Measurements from ENCODE around the gene ELFN2. TPM values are rescaled to one million over a fixed set of nuclear protein-coding genes. Genes with fewer than 3 reads are reported as not detected.

ELFN2 gene
- total RNA-seq, 1 experiment from 2014 or later, result 30.8 TPM

DNA sequence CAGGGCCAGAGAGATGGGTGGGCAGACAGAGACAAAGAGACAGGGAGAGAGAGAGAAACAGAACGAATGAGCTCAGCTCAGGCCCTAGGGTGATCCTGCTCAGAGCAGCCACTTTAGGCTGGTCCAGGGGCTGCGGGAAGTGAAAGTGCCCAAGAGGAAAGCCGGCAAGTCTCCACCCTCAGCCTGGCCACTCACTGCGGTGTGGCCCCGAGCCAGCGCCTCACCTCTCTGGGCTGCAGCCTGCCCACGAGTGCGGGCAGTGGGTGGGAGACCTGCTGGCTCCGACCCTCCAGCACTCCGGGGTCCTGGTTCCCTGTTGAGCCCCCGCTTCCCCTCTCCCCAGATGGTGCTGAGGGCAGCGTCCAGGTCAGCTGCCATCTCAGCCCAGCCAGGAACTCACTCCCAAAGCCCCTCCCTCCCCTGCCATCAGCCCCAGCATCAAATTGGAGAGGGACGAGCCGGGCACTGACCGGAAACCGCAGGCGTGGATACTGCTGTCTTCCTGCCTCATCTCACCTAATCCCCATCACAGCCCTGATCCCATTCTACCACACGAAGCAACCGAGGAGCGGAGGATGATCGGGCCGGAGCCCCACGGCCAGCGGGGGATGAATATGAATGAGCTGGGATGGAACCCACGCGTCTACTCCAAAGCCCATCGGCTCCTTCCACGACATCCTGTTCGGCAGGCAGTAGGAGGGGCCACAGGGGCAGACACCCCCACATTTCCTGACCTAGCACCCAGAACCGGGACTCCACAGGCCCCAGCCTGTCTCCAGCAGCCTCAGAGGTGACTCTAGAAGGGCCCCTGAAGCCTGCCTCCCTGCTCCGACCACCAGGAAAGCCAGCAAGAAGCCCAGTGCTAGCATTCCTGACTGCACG is 16.9 kb downstream of the ELFN2 start:
- TF ChIP-seq, protein P1, sequence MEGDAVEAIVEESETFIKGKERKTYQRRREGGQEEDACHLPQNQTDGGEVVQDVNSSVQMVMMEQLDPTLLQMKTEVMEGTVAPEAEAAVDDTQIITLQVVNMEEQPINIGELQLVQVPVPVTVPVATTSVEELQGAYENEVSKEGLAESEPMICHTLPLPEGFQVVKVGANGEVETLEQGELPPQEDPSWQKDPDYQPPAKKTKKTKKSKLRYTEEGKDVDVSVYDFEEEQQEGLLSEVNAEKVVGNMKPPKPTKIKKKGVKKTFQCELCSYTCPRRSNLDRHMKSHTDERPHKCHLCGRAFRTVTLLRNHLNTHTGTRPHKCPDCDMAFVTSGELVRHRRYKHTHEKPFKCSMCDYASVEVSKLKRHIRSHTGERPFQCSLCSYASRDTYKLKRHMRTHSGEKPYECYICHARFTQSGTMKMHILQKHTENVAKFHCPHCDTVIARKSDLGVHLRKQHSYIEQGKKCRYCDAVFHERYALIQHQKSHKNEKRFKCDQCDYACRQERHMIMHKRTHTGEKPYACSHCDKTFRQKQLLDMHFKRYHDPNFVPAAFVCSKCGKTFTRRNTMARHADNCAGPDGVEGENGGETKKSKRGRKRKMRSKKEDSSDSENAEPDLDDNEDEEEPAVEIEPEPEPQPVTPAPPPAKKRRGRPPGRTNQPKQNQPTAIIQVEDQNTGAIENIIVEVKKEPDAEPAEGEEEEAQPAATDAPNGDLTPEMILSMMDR (conservative IDR thresholded peaks at IDR 0.05), result no peak
- no peak for TF ChIP-seq EZH2 (IDR thresholded peaks at IDR 0.05; ENCODE audit: low read depth)
- H2AFZ ChIP-seq, result no peak overlapping the region
- no peak for DNase-seq
- no peak overlapping the region for H3K4me3 ChIP-seq
- H4K20me1 ChIP-seq (ENCODE audit: insufficient read depth), result peaks cover 3% of the 10 kb centered on the region; the same call in 1 of the 2 replicates
- BruUV-seq (replicated peaks), result no TSS peak
- no peaks in the 10 kb centered on the region for H3K27me3 ChIP-seq (ENCODE audit: insufficient read depth, low read depth)
- H3K4me1 ChIP-seq (replicated peaks; ENCODE audit: insufficient read depth), result peaks cover 36% of the 10 kb centered on the region
- H3K79me2 ChIP-seq (ENCODE audit: low read depth), result peaks cover 31% of the 10 kb centered on the region
- H3K4me2 ChIP-seq, result no peak overlapping the region
- H3K36me3 ChIP-seq (ENCODE audit: low read depth), result no peaks in the 10 kb centered on the region
- H3K9me2 ChIP-seq (ENCODE audit: insufficient read depth), result no peaks in the 10 kb centered on the region
- ChIA-PET POLR2A (ENCODE audit: unreplicated experiment) (no interaction called here), CTCF (no interaction called here)
- no peaks in the 10 kb centered on the region for H3K9me3 ChIP-seq (ENCODE audit: insufficient read depth, low read depth)
- H3F3A ChIP-seq (ENCODE audit: insufficient read depth, low read depth), result peaks cover 39% of the 10 kb centered on the region
- intact Hi-C loops (cut with micrococcal nuclease; ENCODE audit: unreplicated experiment), result no loop called here
- H3K27ac ChIP-seq, result no peak overlapping the region

DNA sequence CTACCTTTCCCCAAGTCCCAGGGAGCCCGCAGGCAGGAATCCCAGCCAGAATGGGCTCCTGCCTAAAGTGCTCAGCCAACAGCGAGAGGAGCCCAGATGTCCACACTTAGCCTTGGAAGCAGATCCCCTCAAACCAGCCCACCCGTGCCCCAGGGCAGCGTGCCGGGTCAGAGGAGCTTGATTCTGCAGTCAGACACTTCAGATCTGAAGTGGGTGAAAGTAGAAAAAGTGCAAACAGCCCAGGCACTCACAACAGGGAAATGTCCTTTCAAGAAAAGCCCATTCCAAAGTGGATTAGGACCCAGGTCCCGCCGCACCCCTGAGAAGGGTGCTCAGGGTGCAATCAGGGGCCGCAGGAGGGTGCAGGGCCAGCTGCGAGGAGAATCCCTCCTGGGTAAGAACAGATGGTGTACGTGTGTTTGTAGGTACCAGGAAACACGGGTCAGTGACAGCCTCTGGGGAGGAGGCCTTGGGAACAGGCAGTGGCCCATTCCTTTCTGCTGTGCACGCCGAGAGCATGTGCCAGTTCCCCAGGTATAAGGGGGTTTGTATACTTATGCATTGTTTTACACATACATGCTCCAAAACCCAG is 17.7 kb downstream of the ELFN2 start:
- intact Hi-C loops (cut with micrococcal nuclease; ENCODE audit: unreplicated experiment), result no loop called here
- Histone ChIP-seq H3K27ac (no peak overlapping the region), H3K79me2 (ENCODE audit: low read depth) (peaks cover 22% of the 10 kb centered on the region), H4K20me1 (ENCODE audit: insufficient read depth) (0 out of 2 replicates have a peak, but pooled peaks cover 3% of the 10 kb centered on the region), H3K9me2 (ENCODE audit: insufficient read depth) (no peaks in the 10 kb centered on the region), H3F3A (ENCODE audit: insufficient read depth, low read depth) (peaks cover 40% of the 10 kb centered on the region), H3K4me2 (no peak overlapping the region), H3K27me3 (ENCODE audit: insufficient read depth, low read depth) (no peaks in the 10 kb centered on the region), H3K36me3 (ENCODE audit: low read depth) (no peaks in the 10 kb centered on the region), H3K4me3 (no peak overlapping the region), H3K9me3 (ENCODE audit: insufficient read depth, low read depth) (no peaks in the 10 kb centered on the region), H3K4me1 (replicated peaks; ENCODE audit: insufficient read depth) (peaks cover 36% of the 10 kb centered on the region), H2AFZ (no peak overlapping the region)
- CTCF ChIA-PET, result no interaction called here
- POLR2A ChIA-PET (ENCODE audit: unreplicated experiment), result no interaction called here
- TF ChIP-seq EZH2 (IDR thresholded peaks at IDR 0.05; ENCODE audit: low read depth), result no peak
- no peak for DNase-seq
- BruUV-seq (replicated peaks), result no TSS peak

DNA sequence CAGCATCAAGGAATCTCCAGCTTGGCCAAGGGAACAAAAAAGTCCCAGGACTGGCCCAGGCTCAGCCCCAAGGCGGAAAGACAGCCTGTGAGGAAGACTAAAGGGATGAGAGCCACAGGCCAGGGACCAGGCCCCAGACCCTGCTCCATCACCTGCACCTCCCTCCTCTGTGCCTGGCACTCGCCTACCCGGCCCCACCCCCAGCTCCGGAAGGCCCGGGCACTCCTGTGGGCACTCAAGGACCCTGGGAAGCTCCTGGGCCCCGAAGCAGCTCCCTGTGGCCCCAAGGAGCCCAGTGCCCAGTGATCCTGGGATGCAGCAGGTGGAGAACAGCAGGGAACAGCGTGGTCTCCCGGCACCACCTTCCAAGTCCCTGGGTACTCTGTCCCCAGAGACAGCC is 18.2 kb downstream of the ELFN2 start:
- Histone ChIP-seq H3K79me2 (ENCODE audit: low read depth) (peaks cover 17% of the 10 kb centered on the region), H3K27ac (no peak overlapping the region), H3K27me3 (ENCODE audit: insufficient read depth, low read depth) (no peaks in the 10 kb centered on the region), H2AFZ (no peak overlapping the region), H3K4me1 (replicated peaks; ENCODE audit: insufficient read depth) (peaks cover 34% of the 10 kb centered on the region), H4K20me1 (ENCODE audit: insufficient read depth) (0 out of 2 replicates have a peak, but pooled peaks cover 3% of the 10 kb centered on the region), H3K9me2 (ENCODE audit: insufficient read depth) (no peaks in the 10 kb centered on the region), H3F3A (ENCODE audit: insufficient read depth, low read depth) (peaks cover 36% of the 10 kb centered on the region), H3K4me2 (no peak overlapping the region), H3K36me3 (ENCODE audit: low read depth) (no peaks in the 10 kb centered on the region), H3K4me3 (no peak overlapping the region), H3K9me3 (ENCODE audit: insufficient read depth, low read depth) (no peaks in the 10 kb centered on the region)
- no peak for DNase-seq
- BruUV-seq (replicated peaks), result no TSS peak
- ChIA-PET POLR2A (ENCODE audit: unreplicated experiment) (no interaction called here), CTCF (no interaction called here)
- intact Hi-C loops (cut with micrococcal nuclease; ENCODE audit: unreplicated experiment), result no loop called here
- TF ChIP-seq EZH2 (IDR thresholded peaks at IDR 0.05; ENCODE audit: low read depth), result no peak
- TF ChIP-seq, protein P1 (conservative IDR thresholded peaks at IDR 0.05), result no peak
